Keratinocyte (primary cell): Measurements from ENCODE around the gene APRT. TPM values are rescaled to one million over a fixed set of nuclear protein-coding genes. Genes with fewer than 3 reads are reported as not detected.

Source experiments
- DNase-seq: peaks from one replicate; pipeline ENCODE4 v3.0.0-alpha.2; 2011; ENCODE audit warnings: low read depth, missing footprints, low spot score
- FAIRE-seq: peaks from 2 replicates; lab custom pipeline; 2011; peaks lifted over from hg19 to GRCh38; lab: Jason Lieb, UNC
- H2AFZ ChIP-seq: 2 replicates; pipeline ENCODE4 v1.6.0; 2012; ENCODE audit warnings: low read length, control low read depth, inconsistent platforms; ENCODE audit not compliant: control insufficient read depth
- H3K27ac ChIP-seq: 2 replicates; pipeline ENCODE4 v1.5.1; 2011; ENCODE audit warnings: low read length; ENCODE audit not compliant: control insufficient read depth, insufficient read depth
- H3K27me3 ChIP-seq: 3 replicates; pipeline ENCODE4 v1.6.0; 2011; ENCODE audit warnings: low read length; ENCODE audit not compliant: control insufficient read depth, insufficient read depth; ENCODE audit errors: extremely low read depth
- H3K36me3 ChIP-seq, 2 experiments: 2 replicates in 1 of 2; 3 replicates in 1 of 2; pipeline ENCODE4 v1.5.1; 2011; ENCODE audit warnings: low read length in 2 of 2, mild to moderate bottlenecking in 1 of 2; ENCODE audit not compliant: control insufficient read depth in 2 of 2, insufficient read depth in 2 of 2; ENCODE audit errors: extremely low read depth in 1 of 2
- H3K4me1 ChIP-seq: 3 replicates; pipeline ENCODE4 v1.5.1; 2011; ENCODE audit warnings: low read length; ENCODE audit not compliant: control insufficient read depth, insufficient read depth; ENCODE audit errors: extremely low read depth
- H3K4me2 ChIP-seq: 3 replicates; pipeline ENCODE4 v1.6.0; 2011; ENCODE audit warnings: low read depth, low read length; ENCODE audit not compliant: control insufficient read depth, insufficient read depth; ENCODE audit errors: extremely low read depth
- H3K4me3 ChIP-seq, 3 experiments: fragments of 200-600 bp in 1 of 3; sonication (generic) in 1 of 3; 2 replicates in 2 of 3; 3 replicates in 1 of 3; pipeline ENCODE4 v1.5.1; 2011 to 2016; ENCODE audit warnings: low read length in 3 of 3, mild to moderate bottlenecking in 3 of 3, control low read depth in 2 of 3, inconsistent platforms in 1 of 3, low read depth in 1 of 3, mixed read lengths in 1 of 3, mixed run types in 1 of 3, moderate library complexity in 1 of 3; ENCODE audit not compliant: control insufficient read depth in 2 of 3, insufficient read depth in 2 of 3; ENCODE audit errors: extremely low read depth in 1 of 3
- H3K79me2 ChIP-seq: 2 replicates; pipeline ENCODE4 v1.6.0; 2012; ENCODE audit warnings: low read length; ENCODE audit not compliant: control insufficient read depth, insufficient read depth
- H3K9ac ChIP-seq: 3 replicates; pipeline ENCODE4 v1.6.0; 2011; ENCODE audit warnings: low read length; ENCODE audit not compliant: control insufficient read depth, insufficient read depth; ENCODE audit errors: extremely low read depth
- H3K9me1 ChIP-seq: 3 replicates; pipeline ENCODE4 v1.6.0; 2011; ENCODE audit warnings: low read length; ENCODE audit not compliant: control insufficient read depth, insufficient read depth; ENCODE audit errors: extremely low read depth
- H3K9me3 ChIP-seq: 2 replicates; pipeline ENCODE4 v1.5.1; 2012; ENCODE audit warnings: low read depth, low read length; ENCODE audit not compliant: control insufficient read depth
- H4K20me1 ChIP-seq: 3 replicates; pipeline ENCODE4 v1.6.0; 2011; ENCODE audit warnings: low read length; ENCODE audit not compliant: control insufficient read depth, insufficient read depth; ENCODE audit errors: extremely low read depth
- EZH2 ChIP-seq: IDR thresholded peaks from one replicate; pipeline ENCODE4 v1.6.1; 2012; ENCODE audit warnings: inconsistent platforms, mild to moderate bottlenecking, low read length, moderate library complexity
- dilution Hi-C: fragments of 300-500 bp; cut with MboI; formaldehyde crosslinking; loops from one replicate; pipeline ENCODE4 v1.7.0; 2020; ENCODE audit warnings: low sequenced_read_pairs; ENCODE audit not compliant: extremely low pct_ligation_motif_present
- polyA plus RNA-seq, 5 experiments: library from polyadenylated mRNA; depleted of rRNA in 3 of 5; stranded (reverse) in 3 of 5; stranded (forward) in 1 of 5; unstranded in 1 of 5; fragments of >200 nt; gene quantifications; 1 replicate in 1 of 5; 2 replicates in 3 of 5; 3 replicates in 1 of 5; pipeline versions ENCODE4 v1.2.1 to v1.2.3, GENCODE V29; 2011 to 2012; ENCODE audit warnings: missing spikeins in 2 of 5, low read depth in 1 of 5, low replicate concordance in 1 of 5
- TF ChIP-seq, protein P1 (sequence below), 3 experiments: IDR thresholded peaks in 1 of 3; conservative IDR thresholded peaks in 1 of 3; optimal IDR thresholded peaks in 1 of 3; 2 replicates in 2 of 3; 3 replicates in 1 of 3; pipeline versions ENCODE3 to v1.5.1; 2011; ENCODE audit warnings: low read length in 3 of 3, mild to moderate bottlenecking in 3 of 3, moderate library complexity in 2 of 3, control low read depth in 1 of 3, inconsistent platforms in 1 of 3; ENCODE audit not compliant: insufficient read depth in 2 of 3; ENCODE audit errors: extremely low read depth in 1 of 3

APRT gene
- polyA plus RNA-seq, 1 donor (not counting 4 experiments of a cell fraction or from before 2014, with no cell fraction given) = 106 TPM

DNA sequence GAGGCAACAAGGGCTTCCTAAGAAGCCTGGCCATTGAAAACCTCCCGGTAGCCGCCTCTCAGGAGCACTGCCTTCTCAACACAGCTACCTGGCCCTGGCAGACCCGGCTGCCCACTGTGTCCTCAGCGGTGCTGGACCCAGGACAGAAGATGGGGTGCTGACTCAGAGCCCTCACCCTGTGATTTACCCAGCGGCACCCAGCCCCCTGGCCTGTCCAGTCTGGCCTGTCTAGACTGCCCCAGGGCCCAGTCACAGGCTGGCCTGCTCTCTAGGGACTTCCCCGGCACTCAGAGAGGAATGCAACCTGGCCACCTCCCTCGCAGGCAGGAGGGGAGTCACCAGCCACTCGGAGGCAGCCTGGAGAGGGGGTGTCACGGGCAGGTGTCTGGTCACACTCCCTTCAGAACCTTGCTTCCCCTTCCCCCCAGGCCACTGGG lies 46.8 kb downstream of the APRT start:
- no peak overlapping the region for H3K4me3 ChIP-seq
- H3K79me2 ChIP-seq = peaks cover 95% of the 10 kb centered on the region
- H3K27ac ChIP-seq = no peak overlapping the region
- H3K36me3 ChIP-seq = peaks cover 18 to 24% of the 10 kb centered on the region in 2 experiments
- no peak for TF ChIP-seq EZH2
- TF ChIP-seq, protein P1, sequence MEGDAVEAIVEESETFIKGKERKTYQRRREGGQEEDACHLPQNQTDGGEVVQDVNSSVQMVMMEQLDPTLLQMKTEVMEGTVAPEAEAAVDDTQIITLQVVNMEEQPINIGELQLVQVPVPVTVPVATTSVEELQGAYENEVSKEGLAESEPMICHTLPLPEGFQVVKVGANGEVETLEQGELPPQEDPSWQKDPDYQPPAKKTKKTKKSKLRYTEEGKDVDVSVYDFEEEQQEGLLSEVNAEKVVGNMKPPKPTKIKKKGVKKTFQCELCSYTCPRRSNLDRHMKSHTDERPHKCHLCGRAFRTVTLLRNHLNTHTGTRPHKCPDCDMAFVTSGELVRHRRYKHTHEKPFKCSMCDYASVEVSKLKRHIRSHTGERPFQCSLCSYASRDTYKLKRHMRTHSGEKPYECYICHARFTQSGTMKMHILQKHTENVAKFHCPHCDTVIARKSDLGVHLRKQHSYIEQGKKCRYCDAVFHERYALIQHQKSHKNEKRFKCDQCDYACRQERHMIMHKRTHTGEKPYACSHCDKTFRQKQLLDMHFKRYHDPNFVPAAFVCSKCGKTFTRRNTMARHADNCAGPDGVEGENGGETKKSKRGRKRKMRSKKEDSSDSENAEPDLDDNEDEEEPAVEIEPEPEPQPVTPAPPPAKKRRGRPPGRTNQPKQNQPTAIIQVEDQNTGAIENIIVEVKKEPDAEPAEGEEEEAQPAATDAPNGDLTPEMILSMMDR (optimal IDR thresholded peaks at IDR 0.05 in 1 of 3, IDR thresholded peaks at IDR 0.05 in 1 of 3, conservative IDR thresholded peaks at IDR 0.05 in 1 of 3; ENCODE audit: extremely low read depth in 1 of 3, insufficient read depth in 2 of 3, low read length in 3 of 3) = no peak
- peaks cover 37% of the 10 kb centered on the region for H3K4me1 ChIP-seq
- DNase-seq = peak; percentile 83
- peaks cover 11% of the 10 kb centered on the region for H3K9me1 ChIP-seq
- H3K27me3 ChIP-seq = no peaks in the 10 kb centered on the region
- FAIRE-seq = no peak
- peak overlapping the region; percentile 31 for H3K4me2 ChIP-seq
- no peaks in the 10 kb centered on the region for H3K9me3 ChIP-seq
- peaks cover 59% of the 10 kb centered on the region for H4K20me1 ChIP-seq
- H3K9ac ChIP-seq = no peak overlapping the region
- H2AFZ ChIP-seq = no peak overlapping the region
- dilution Hi-C loops = loop anchor here (25.0 kb wide), 1 partner anchor 103 kb away; the partner anchor contains the start of genes CYBA and MVD

DNA sequence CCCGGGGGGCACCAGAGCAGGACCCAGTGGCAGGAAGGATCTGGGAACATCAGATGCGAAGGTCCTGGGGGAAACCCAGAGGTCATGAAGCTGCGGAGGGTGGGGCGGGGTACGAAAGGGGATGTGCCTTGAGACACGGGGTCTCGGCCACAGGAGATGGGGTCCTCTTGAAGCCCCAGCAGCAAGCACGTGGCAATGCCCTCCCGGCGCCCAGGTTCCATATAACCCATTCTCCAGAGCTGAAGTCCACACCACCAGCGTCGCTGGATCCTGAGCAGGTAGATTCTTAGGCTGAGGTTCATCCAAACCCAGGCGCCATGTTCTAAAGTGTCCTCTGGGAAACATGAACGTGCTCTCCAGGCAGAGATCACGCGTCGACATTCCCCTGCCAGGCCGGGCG lies 47.6 kb downstream of the APRT start:
- dilution Hi-C loops = loop anchor here (25.0 kb wide), 1 partner anchor 102 kb away; the partner anchor contains the start of genes CYBA and MVD
- no peak for FAIRE-seq
- H3K9ac ChIP-seq = no peak overlapping the region

More for the DNA sequence above, 47.6 kb downstream of the APRT start:
- TF ChIP-seq, protein P1 (optimal IDR thresholded peaks at IDR 0.05 in 1 of 3, IDR thresholded peaks at IDR 0.05 in 1 of 3, conservative IDR thresholded peaks at IDR 0.05 in 1 of 3; ENCODE audit: extremely low read depth in 1 of 3, insufficient read depth in 2 of 3, low read length in 3 of 3) = no peak
- no peak for TF ChIP-seq EZH2
- H3K4me3 ChIP-seq = no peak overlapping the region
- H3K9me3 ChIP-seq = no peaks in the 10 kb centered on the region
- H3K27me3 ChIP-seq = no peaks in the 10 kb centered on the region
- H3K4me2 ChIP-seq = no peak overlapping the region
- peaks cover 95% of the 10 kb centered on the region for H3K79me2 ChIP-seq
- DNase-seq = no peak
- H3K36me3 ChIP-seq = peaks cover 22 to 24% of the 10 kb centered on the region in 2 experiments
- H3K9me1 ChIP-seq = peaks cover 8% of the 10 kb centered on the region
- peaks cover 59% of the 10 kb centered on the region for H4K20me1 ChIP-seq
- H2AFZ ChIP-seq = no peak overlapping the region
- H3K27ac ChIP-seq = no peak overlapping the region
- H3K4me1 ChIP-seq = peaks cover 30% of the 10 kb centered on the region
